Tibial artery (tissue), 4 donors: ENCODE results near the gene CNBP.
"Not testable (repeated sequence)": the region's sequence is repeated elsewhere in the genome, so short reads cannot be mapped to it uniquely, and the experiment has no call there.

Source experiments
- DNase-seq, 2 donors: peaks; one replicate each; pipeline ENCODE4 v3.0.0-alpha.2; 2019
- H3K27ac ChIP-seq, 2 donors: fragments of 200-600 bp; sonication (generic) in 1 of 2; 1 replicate in 1 of 2; 2 replicates in 1 of 2; pipeline ENCODE4 v1.5.1; 2018 to 2019; ENCODE audit warnings: mild to moderate bottlenecking in 1 of 2
- H3K27me3 ChIP-seq, 2 donors: fragments of 200-600 bp; sonication (generic) in 1 of 2; one replicate each; pipeline versions ENCODE4 v1.5.1 to v1.6.0; 2016 to 2019
- H3K36me3 ChIP-seq, 3 donors: fragments of 200-600 bp; sonication (generic) in 2 of 3; one replicate each; pipeline ENCODE4 v1.5.1; 2016 to 2019; ENCODE audit warnings: mild to moderate bottlenecking in 2 of 3
- H3K4me1 ChIP-seq, 4 donors: fragments of 200-600 bp; sonication (generic) in 2 of 4; 1 replicate in 3 of 4; 2 replicates in 1 of 4; pipeline ENCODE4 v1.5.1; 2016 to 2019
- H3K4me3 ChIP-seq, 2 donors: fragments of 200-600 bp; sonication (generic) in 1 of 2; 1 replicate in 1 of 2; 2 replicates in 1 of 2; pipeline ENCODE4 v1.5.1; 2018 to 2019; ENCODE audit warnings: mild to moderate bottlenecking in 2 of 2
- H3K9me3 ChIP-seq, 3 donors: fragments of 200-600 bp; sonication (generic) in 1 of 3; one replicate each; pipeline ENCODE4 v1.5.1; 2016 to 2019
- intact Hi-C: fragments of 100-400 bp; cut with DNase I; formaldehyde crosslinking; loops from one replicate; pipeline ENCODE4 v1.15.0; 2023; ENCODE audit warnings: low total_unique reads
- TF ChIP-seq, protein P1 (sequence below), 2 experiments: fragments of 200-600 bp in 1 of 2; fragments of 450-650 bp in 1 of 2; IDR thresholded peaks; one replicate each; pipeline ENCODE4 v1.5.1; 2017 to 2019; ENCODE audit warnings: antibody characterized with exemption in 2 of 2, mild to moderate bottlenecking in 1 of 2, moderate library complexity in 1 of 2

Gene CNBP

GRCh38 chr3:129162729-129163579 is 20.7 kb downstream of the CNBP start:
- peaks cover 0 to 31% (median 22%) of the 10 kb centered on the region in 4 donors for H3K4me1 ChIP-seq
- H3K27ac ChIP-seq, result peak overlapping the region in 1 of 2 donors; percentile 9
- H3K4me3 ChIP-seq, result no peak overlapping the region
- no peak for DNase-seq
- TF ChIP-seq, protein P1, sequence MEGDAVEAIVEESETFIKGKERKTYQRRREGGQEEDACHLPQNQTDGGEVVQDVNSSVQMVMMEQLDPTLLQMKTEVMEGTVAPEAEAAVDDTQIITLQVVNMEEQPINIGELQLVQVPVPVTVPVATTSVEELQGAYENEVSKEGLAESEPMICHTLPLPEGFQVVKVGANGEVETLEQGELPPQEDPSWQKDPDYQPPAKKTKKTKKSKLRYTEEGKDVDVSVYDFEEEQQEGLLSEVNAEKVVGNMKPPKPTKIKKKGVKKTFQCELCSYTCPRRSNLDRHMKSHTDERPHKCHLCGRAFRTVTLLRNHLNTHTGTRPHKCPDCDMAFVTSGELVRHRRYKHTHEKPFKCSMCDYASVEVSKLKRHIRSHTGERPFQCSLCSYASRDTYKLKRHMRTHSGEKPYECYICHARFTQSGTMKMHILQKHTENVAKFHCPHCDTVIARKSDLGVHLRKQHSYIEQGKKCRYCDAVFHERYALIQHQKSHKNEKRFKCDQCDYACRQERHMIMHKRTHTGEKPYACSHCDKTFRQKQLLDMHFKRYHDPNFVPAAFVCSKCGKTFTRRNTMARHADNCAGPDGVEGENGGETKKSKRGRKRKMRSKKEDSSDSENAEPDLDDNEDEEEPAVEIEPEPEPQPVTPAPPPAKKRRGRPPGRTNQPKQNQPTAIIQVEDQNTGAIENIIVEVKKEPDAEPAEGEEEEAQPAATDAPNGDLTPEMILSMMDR (IDR thresholded peaks at IDR 0.05), result no peak
- H3K9me3 ChIP-seq, result no peaks in the 10 kb centered on the region
- intact Hi-C loops, result no loop called here
- no peaks in the 10 kb centered on the region for H3K27me3 ChIP-seq
- peaks cover 33 to 44% (median 37%) of the 10 kb centered on the region in 3 donors for H3K36me3 ChIP-seq

- intact Hi-C loops, result no loop called here
- TF ChIP-seq, protein P1 (IDR thresholded peaks at IDR 0.05), result no peak
- H3K9me3 ChIP-seq, result no peaks in the 10 kb centered on the region
- peak overlapping the region; percentile 71 to 95 for H3K4me3 ChIP-seq
- peak overlapping the region; percentile 88 to 95 for H3K27ac ChIP-seq
- no peaks in the 10 kb centered on the region for H3K27me3 ChIP-seq
- DNase-seq, result no peak
- H3K4me1 ChIP-seq, result peaks cover 0 to 31% (median 22%) of the 10 kb centered on the region in 4 donors
- H3K36me3 ChIP-seq, result peaks cover 31 to 42% (median 37%) of the 10 kb centered on the region in 3 donors
Measured at GRCh38 chr3:129161860-129162271, 21.8 kb downstream of the CNBP start.

DNA sequence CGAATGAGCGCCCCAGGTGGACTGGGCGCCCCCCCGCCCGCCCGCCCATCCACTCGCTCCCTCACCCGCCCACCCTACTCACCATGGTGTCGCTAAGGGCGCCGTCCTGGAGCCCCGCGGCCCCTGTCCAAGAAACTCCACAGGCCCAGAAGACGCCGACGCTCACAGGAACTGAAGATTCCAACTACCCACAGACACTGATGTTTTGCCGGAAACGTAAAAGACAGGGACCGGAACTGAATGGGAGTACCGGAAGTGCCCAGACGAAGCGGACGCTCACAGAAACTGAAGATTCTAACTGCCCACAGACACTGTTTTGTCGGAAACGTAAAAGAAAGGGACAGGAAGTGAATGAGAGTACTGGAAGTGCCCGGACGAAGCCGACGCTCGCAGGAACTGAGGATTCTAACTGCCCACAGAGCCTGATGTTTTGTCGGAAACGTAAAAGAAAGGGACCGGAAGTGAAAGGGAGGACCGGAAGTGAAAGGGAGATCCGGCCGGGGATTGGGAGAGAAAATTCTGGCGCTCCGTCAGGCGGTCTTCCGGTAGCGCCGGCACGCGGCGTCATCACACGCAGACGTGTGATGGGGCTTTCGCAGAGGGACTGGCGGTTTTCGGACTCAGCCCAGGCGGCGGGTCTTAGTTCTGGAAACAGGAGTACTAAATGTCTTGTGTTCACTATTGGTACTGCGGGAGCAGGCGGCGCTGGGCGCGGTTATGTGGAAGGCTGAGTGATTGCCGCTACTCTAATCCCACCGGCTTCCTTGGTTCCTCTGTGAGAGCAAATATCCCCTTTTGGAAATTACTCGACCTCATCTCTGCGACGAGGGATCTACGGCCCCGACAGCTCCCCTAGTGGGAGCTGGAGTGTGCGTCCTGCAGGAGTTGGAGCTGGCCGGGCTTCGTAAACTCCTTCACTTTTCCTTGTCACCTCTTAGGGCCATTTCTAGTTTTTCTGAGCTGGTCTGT is 22.5 kb downstream of the CNBP start, which contains the start of gene ISY1:
ISY1 (minus strand) TSS at position 173 of the 969 bp plus-strand sequence; CDS start at position 85, 88 bp downstream.
- Histone ChIP-seq H3K4me1 (peaks cover 0 to 31% (median 22%) of the 10 kb centered on the region in 4 donors), H3K36me3 (peaks cover 25 to 42% (median 39%) of the 10 kb centered on the region in 3 donors), H3K27ac (peak within 1 kb of the TSS; percentile 88 to 95), H3K4me3 (peak within 1 kb of the TSS; percentile 71 to 95), H3K9me3 (no peaks in the 10 kb centered on the region), H3K27me3 (no peaks in the 10 kb centered on the region)
- intact Hi-C loops, result no loop called here
- DNase-seq, result peak; percentile 85 to 94
- TF ChIP-seq, protein P1 (IDR thresholded peaks at IDR 0.05), result peak; percentile 68 to 74

DNA sequence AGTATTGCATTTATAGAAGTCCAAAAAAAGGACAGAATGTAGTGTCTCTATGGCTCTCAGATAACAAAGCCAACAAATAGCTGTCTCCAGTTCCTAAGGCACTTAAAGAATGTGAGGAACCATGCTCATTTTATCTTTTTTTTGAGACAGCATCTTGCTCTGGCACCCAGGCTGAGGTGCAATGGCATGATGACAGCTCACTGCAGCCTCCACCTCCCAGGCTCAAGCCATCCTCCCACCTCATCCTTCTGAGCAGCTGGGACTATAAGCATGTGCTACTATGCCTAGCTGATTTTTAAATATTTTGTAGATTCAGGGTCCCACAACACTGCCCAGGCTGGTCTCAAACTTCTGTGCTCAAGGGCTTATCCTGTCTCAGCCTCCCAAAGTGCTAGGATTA is 38.9 kb downstream of the CNBP start:
- no peaks in the 10 kb centered on the region for H3K27me3 ChIP-seq
- H3K27ac ChIP-seq, result no peak overlapping the region

DNA sequence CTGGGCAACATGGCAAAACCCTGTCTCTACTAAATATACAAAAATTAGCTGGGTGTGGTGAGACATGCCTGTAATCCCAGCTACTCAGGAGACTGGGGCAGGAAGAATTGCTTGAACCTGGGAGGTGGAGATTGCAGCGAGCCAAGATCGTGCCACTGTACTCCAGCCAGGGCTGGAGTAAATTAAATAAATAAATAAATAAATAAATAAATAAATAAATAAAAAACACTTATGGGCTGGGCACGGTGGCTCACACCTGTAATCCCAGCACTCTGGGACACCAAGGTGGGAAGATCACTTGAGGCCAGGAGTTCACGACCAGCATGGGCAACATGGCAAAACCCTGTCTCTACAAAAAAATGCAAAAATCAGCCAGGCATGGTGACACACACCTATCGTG is 42.7 kb downstream of the CNBP start:
- intact Hi-C loops, H3K4me1 ChIP-seq, DNase-seq, H3K4me3 ChIP-seq, H3K27me3 ChIP-seq, H3K9me3 ChIP-seq, H3K27ac ChIP-seq: not testable (repeated sequence)
- peaks cover 56 to 78% (median 59%) of the 10 kb centered on the region in 3 donors for H3K36me3 ChIP-seq

More for the DNA sequence above, 38.9 kb downstream of the CNBP start:
- no peak overlapping the region for H3K4me3 ChIP-seq
- H3K4me1 ChIP-seq, result no peaks in the 10 kb centered on the region
- DNase-seq, result no peak
- intact Hi-C loops, result no loop called here
- no peaks in the 10 kb centered on the region for H3K9me3 ChIP-seq
- TF ChIP-seq, protein P1 (IDR thresholded peaks at IDR 0.05), result no peak
- peaks cover 33 to 70% (median 36%) of the 10 kb centered on the region in 3 donors for H3K36me3 ChIP-seq
